Breast epithelium (tissue), 3 donors: ENCODE results near the gene C6orf62.

ENCODE experiments used
- POLR2A ChIP-seq: fragments of 450-650 bp; IDR thresholded peaks from one replicate; pipeline ENCODE4 v1.6.1; 2016; ENCODE audit warnings: antibody characterized with exemption, mild to moderate bottlenecking, moderate library complexity
- POLR2AphosphoS5 ChIP-seq, 3 donors: sonication (generic); formaldehyde crosslinking; IDR thresholded peaks; one replicate each; pipeline ENCODE4 v1.6.1; 2017; ENCODE audit warnings: antibody characterized with exemption in 3 of 3
- TF ChIP-seq, protein P1 (sequence below), 3 donors: fragments of 450-650 bp; IDR thresholded peaks; one replicate each; pipeline ENCODE4 v1.5.1; 2016 to 2017; ENCODE audit warnings: antibody characterized with exemption in 3 of 3, mild to moderate bottlenecking in 3 of 3, moderate library complexity in 3 of 3

DNA sequence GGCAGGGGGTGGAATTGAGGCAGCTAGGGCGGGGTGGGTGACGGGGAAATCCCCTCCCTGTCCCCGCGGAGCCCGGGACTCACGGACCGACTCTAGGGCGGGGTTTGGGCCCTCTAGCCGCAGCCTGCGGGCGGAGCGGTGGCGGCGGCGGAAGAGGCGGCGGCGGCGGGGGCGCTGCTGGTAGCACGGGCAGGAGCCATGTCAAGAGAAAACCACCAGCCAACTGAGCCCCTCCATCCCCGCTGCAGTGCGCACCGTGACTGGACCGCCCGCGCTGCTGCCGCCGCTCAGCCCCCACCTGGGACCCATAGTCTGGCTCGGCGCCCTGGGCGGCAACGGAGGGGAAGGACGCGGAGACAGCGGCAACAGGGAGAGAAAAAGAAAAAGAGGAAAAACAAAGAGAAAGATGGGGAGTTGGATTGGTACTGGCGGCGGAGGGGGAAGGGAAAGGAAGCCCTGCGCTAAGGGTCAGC, 1.2 kb upstream of the C6orf62 start:
- no peak for TF ChIP-seq POLR2AphosphoS5 (IDR thresholded peaks at IDR 0.05)
- TF ChIP-seq, protein P1, sequence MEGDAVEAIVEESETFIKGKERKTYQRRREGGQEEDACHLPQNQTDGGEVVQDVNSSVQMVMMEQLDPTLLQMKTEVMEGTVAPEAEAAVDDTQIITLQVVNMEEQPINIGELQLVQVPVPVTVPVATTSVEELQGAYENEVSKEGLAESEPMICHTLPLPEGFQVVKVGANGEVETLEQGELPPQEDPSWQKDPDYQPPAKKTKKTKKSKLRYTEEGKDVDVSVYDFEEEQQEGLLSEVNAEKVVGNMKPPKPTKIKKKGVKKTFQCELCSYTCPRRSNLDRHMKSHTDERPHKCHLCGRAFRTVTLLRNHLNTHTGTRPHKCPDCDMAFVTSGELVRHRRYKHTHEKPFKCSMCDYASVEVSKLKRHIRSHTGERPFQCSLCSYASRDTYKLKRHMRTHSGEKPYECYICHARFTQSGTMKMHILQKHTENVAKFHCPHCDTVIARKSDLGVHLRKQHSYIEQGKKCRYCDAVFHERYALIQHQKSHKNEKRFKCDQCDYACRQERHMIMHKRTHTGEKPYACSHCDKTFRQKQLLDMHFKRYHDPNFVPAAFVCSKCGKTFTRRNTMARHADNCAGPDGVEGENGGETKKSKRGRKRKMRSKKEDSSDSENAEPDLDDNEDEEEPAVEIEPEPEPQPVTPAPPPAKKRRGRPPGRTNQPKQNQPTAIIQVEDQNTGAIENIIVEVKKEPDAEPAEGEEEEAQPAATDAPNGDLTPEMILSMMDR (IDR thresholded peaks at IDR 0.05) = no peak
- no peak for TF ChIP-seq POLR2A
